RPMI7951 (cell line): ENCODE measurements around the gene KRTAP12-4. TPM values are rescaled to one million over a fixed set of nuclear protein-coding genes. Genes with fewer than 3 reads are reported as not detected.
"Not testable (repeated sequence)": the region's sequence is repeated elsewhere in the genome, so short reads cannot be mapped to it uniquely, and the experiment has no call there.

ENCODE experiments used
- DNase-seq: peaks from one replicate; pipeline ENCODE4 v3.0.0-alpha.2; 2012; ENCODE audit warnings: low read depth
- total RNA-seq: library from RNA; depleted of rRNA; stranded (reverse); fragments of >200 nt; shearing (Covaris generic); gene quantifications from 2 replicates; pipeline ENCODE4 v1.2.3, GENCODE V29; 2014; rRNA removed

The KRTAP12-4 gene
- total RNA-seq, 1 experiment from 2014 or later = not detected

GRCh38 chr21:44611551-44611950 lies 42.9 kb downstream of the KRTAP12-4 start:
- DNase-seq = no peak

GRCh38 chr21:44610157-44610843 lies 44.2 kb downstream of the KRTAP12-4 start:
- not testable (repeated sequence) for DNase-seq

GRCh38 chr21:44609193-44609592 lies 45.3 kb downstream of the KRTAP12-4 start:
- no peak for DNase-seq

- DNase-seq = no peak
Observed at GRCh38 chr21:44606495-44606894, 48.0 kb downstream of the KRTAP12-4 start.

Other genes with a start within 250 kb of the KRTAP12-4 start
- gene LRRC3, start 199.1 kb downstream of the KRTAP12-4 start, total RNA-seq = 1.6 and 1.9 TPM in 2 replicates
- not detected in 2 replicates for gene KRTAP10-1, start 114.5 kb downstream of the KRTAP12-4 start, total RNA-seq
- gene KRTAP10-2, start 103.2 kb downstream of the KRTAP12-4 start, total RNA-seq = not detected in 2 replicates
- gene KRTAP10-3, start 95.9 kb downstream of the KRTAP12-4 start, total RNA-seq = not detected in 2 replicates
- not detected in 2 replicates for gene KRTAP10-4, start 80.9 kb downstream of the KRTAP12-4 start, total RNA-seq
- not detected in 2 replicates for gene KRTAP10-5, start 74.1 kb downstream of the KRTAP12-4 start, total RNA-seq
- gene KRTAP10-6, start 62.2 kb downstream of the KRTAP12-4 start, total RNA-seq = not detected in 2 replicates
- not detected in 2 replicates for gene KRTAP10-7, start 54.1 kb downstream of the KRTAP12-4 start, total RNA-seq
- not detected in 2 replicates for gene KRTAP10-8, start 42.6 kb downstream of the KRTAP12-4 start, total RNA-seq
- gene KRTAP10-9, start 27.6 kb downstream of the KRTAP12-4 start, total RNA-seq = not detected in 2 replicates
- not detected in 2 replicates for gene KRTAP10-10, start 17.3 kb downstream of the KRTAP12-4 start, total RNA-seq
- gene KRTAP10-11, start 8.2 kb downstream of the KRTAP12-4 start, total RNA-seq = not detected in 2 replicates
- gene KRTAP12-3, start 3.3 kb upstream of the KRTAP12-4 start, total RNA-seq = not detected in 2 replicates
- not detected in 2 replicates for gene KRTAP12-2, start 12.3 kb upstream of the KRTAP12-4 start, total RNA-seq
- gene KRTAP12-1, start 27.5 kb upstream of the KRTAP12-4 start, total RNA-seq = not detected in 2 replicates
- not detected in 2 replicates for gene KRTAP10-12, start 42.5 kb upstream of the KRTAP12-4 start, total RNA-seq
- gene TSPEAR, start 56.9 kb upstream of the KRTAP12-4 start, total RNA-seq = not detected in 2 replicates
- 40.2 and 40.7 TPM in 2 replicates for gene UBE2G2, start 147.2 kb upstream of the KRTAP12-4 start, total RNA-seq
- gene SUMO3, start 163.4 kb upstream of the KRTAP12-4 start, total RNA-seq = 88.6 and 100.0 TPM in 2 replicates
- 241 and 255 TPM in 2 replicates for gene PTTG1IP, start 219.0 kb upstream of the KRTAP12-4 start, total RNA-seq